ENCODE measurements around the gene BORCS6. TPM values are rescaled to one million over a fixed set of nuclear protein-coding genes. Genes with fewer than 3 reads are reported as not detected.
A peak's percentile ranks its signal among the peaks of the same experiment; 100 is the strongest.

Gene BORCS6
- total and polyA plus RNA-seq, 2 of the 13 experiments (the other 11 are each of a cell fraction or from before 2014, with no cell fraction given) = 2.0 to 5.1 TPM

DNA sequence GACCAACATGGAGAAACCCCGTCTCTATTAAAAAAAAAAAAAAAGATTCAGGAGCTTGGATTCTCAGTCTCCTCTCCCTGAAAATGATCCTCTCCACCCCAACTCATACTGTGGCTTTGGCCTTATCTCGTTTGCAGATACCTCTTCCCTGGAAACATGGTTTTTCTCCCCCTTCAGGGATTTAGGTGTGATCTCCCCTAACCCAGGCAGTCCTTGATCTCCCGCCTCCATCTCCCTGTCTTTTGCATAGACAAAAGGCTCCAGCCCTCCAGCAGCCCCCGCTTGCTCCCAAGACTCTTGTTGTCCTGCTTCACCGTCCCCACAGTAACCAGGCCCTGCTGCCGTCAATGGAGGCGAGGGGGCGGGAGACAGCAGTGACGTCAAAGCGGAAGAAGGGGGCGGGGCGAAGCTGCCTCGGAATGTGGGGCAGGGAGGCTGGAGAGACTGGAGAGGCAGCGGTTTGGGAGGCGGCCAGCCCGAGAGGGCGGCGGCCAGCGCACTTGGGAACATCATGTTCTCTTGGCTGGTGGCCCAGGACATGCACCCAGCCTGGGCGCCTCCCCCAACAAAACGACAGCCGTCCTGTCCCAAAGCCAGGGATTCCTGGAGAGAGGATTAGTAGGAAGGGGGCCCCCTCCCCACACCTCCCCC is 35.9 kb downstream of the BORCS6 start (continued):
- TF ChIP-seq, protein P1, sequence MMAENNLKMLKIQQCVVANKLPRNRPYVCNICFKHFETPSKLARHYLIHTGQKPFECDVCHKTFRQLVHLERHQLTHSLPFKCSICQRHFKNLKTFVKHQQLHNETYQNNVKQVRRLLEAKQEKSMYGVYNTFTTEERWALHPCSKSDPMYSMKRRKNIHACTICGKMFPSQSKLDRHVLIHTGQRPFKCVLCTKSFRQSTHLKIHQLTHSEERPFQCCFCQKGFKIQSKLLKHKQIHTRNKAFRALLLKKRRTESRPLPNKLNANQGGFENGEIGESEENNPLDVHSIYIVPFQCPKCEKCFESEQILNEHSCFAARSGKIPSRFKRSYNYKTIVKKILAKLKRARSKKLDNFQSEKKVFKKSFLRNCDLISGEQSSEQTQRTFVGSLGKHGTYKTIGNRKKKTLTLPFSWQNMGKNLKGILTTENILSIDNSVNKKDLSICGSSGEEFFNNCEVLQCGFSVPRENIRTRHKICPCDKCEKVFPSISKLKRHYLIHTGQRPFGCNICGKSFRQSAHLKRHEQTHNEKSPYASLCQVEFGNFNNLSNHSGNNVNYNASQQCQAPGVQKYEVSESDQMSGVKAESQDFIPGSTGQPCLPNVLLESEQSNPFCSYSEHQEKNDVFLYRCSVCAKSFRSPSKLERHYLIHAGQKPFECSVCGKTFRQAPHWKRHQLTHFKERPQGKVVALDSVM (CRISPR knock-in tag; IDR thresholded peaks at IDR 0.05) = peak; percentile 92
- TF ChIP-seq MXD4 (CRISPR knock-in tag; IDR thresholded peaks at IDR 0.05) = no peak
- no peak for TF ChIP-seq ZSCAN30 (CRISPR knock-in tag; IDR thresholded peaks at IDR 0.05)
- TF ChIP-seq CREB1 (IDR thresholded peaks at IDR 0.05) = peak; percentile 88
- TF ChIP-seq CREB1 (CRISPR knock-in tag; IDR thresholded peaks at IDR 0.05) = peak; percentile 91
- TF ChIP-seq THRA (CRISPR knock-in tag; IDR thresholded peaks at IDR 0.05; ENCODE audit: borderline replicate concordance) = no peak
- TF ChIP-seq ZFX (CRISPR knock-in tag; IDR thresholded peaks at IDR 0.05; ENCODE audit: low read depth) = peak; percentile 63
- no peak for TF ChIP-seq ZNF878 (CRISPR knock-in tag; IDR thresholded peaks at IDR 0.05)
- TF ChIP-seq, protein P2, sequence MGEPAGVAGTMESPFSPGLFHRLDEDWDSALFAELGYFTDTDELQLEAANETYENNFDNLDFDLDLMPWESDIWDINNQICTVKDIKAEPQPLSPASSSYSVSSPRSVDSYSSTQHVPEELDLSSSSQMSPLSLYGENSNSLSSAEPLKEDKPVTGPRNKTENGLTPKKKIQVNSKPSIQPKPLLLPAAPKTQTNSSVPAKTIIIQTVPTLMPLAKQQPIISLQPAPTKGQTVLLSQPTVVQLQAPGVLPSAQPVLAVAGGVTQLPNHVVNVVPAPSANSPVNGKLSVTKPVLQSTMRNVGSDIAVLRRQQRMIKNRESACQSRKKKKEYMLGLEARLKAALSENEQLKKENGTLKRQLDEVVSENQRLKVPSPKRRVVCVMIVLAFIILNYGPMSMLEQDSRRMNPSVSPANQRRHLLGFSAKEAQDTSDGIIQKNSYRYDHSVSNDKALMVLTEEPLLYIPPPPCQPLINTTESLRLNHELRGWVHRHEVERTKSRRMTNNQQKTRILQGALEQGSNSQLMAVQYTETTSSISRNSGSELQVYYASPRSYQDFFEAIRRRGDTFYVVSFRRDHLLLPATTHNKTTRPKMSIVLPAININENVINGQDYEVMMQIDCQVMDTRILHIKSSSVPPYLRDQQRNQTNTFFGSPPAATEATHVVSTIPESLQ (CRISPR knock-in tag; conservative IDR thresholded peaks at IDR 0.05) = no peak
- TF ChIP-seq ZNF569 (CRISPR knock-in tag; IDR thresholded peaks at IDR 0.05; ENCODE audit: borderline replicate concordance) = no peak
- no peak for TF ChIP-seq PHF5A (CRISPR knock-in tag; IDR thresholded peaks at IDR 0.05; ENCODE audit: low read depth, unreplicated experiment)
- no peak for TF ChIP-seq AGO1 (IDR thresholded peaks at IDR 0.05; ENCODE audit: low read depth, low read length, poor library complexity, severe bottlenecking)
- TF ChIP-seq NONO (IDR thresholded peaks at IDR 0.05) = no peak
- no peak for TF ChIP-seq NONO (CRISPR knock-in tag; conservative IDR thresholded peaks at IDR 0.05)
- TF ChIP-seq CC2D1A (CRISPR knock-in tag; IDR thresholded peaks at IDR 0.05) = no peak
- no peak for TF ChIP-seq ZNF777 (CRISPR knock-in tag; IDR thresholded peaks at IDR 0.05)
- no peak for TF ChIP-seq IRF2 (CRISPR knock-in tag; IDR thresholded peaks at IDR 0.05)
- TF ChIP-seq, protein P3, sequence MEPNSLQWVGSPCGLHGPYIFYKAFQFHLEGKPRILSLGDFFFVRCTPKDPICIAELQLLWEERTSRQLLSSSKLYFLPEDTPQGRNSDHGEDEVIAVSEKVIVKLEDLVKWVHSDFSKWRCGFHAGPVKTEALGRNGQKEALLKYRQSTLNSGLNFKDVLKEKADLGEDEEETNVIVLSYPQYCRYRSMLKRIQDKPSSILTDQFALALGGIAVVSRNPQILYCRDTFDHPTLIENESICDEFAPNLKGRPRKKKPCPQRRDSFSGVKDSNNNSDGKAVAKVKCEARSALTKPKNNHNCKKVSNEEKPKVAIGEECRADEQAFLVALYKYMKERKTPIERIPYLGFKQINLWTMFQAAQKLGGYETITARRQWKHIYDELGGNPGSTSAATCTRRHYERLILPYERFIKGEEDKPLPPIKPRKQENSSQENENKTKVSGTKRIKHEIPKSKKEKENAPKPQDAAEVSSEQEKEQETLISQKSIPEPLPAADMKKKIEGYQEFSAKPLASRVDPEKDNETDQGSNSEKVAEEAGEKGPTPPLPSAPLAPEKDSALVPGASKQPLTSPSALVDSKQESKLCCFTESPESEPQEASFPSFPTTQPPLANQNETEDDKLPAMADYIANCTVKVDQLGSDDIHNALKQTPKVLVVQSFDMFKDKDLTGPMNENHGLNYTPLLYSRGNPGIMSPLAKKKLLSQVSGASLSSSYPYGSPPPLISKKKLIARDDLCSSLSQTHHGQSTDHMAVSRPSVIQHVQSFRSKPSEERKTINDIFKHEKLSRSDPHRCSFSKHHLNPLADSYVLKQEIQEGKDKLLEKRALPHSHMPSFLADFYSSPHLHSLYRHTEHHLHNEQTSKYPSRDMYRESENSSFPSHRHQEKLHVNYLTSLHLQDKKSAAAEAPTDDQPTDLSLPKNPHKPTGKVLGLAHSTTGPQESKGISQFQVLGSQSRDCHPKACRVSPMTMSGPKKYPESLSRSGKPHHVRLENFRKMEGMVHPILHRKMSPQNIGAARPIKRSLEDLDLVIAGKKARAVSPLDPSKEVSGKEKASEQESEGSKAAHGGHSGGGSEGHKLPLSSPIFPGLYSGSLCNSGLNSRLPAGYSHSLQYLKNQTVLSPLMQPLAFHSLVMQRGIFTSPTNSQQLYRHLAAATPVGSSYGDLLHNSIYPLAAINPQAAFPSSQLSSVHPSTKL (CRISPR knock-in tag; IDR thresholded peaks at IDR 0.05) = no peak

Data from HepG2 (cell line).